Uterus (tissue), 4 donors: Measurements from ENCODE around the gene ASXL3. TPM values are rescaled to one million over a fixed set of nuclear protein-coding genes. Genes with fewer than 3 reads are reported as not detected.

Source experiments
- DNase-seq, 2 donors: peaks; one replicate each; pipeline ENCODE4 v3.0.0-alpha.2; 2019 to 2020
- H3K27ac ChIP-seq, 2 donors: fragments of 200-600 bp; sonication (generic); 1 replicate in 1 of 2; 2 replicates in 1 of 2; pipeline ENCODE4 v1.5.1; 2016 to 2018
- H3K27me3 ChIP-seq, 2 donors: fragments of 200-600 bp; sonication (generic); one replicate each; pipeline ENCODE4 v1.5.1; 2018 to 2019; ENCODE audit warnings: control low read depth in 1 of 2
- H3K36me3 ChIP-seq, 2 donors: fragments of 200-600 bp; sonication (generic); one replicate each; pipeline ENCODE4 v1.5.1; 2019; ENCODE audit warnings: control low read depth in 1 of 2
- H3K4me1 ChIP-seq, 2 donors: fragments of 200-600 bp; sonication (generic); one replicate each; pipeline ENCODE4 v1.5.1; 2018 to 2019; ENCODE audit warnings: control low read depth in 1 of 2
- H3K4me3 ChIP-seq, 2 donors: fragments of 200-600 bp; sonication (generic); 1 replicate in 1 of 2; 2 replicates in 1 of 2; pipeline ENCODE4 v1.5.1; 2018 to 2019; ENCODE audit warnings: mild to moderate bottlenecking in 1 of 2
- H3K9me3 ChIP-seq, 2 donors: fragments of 200-600 bp; sonication (generic); one replicate each; pipeline ENCODE4 v1.5.1; 2019; ENCODE audit warnings: control low read depth in 1 of 2
- POLR2A ChIP-seq, 2 donors: fragments of 450-650 bp; IDR thresholded peaks; one replicate each; pipeline ENCODE4 v1.6.1; 2016; ENCODE audit warnings: antibody characterized with exemption in 2 of 2, mild to moderate bottlenecking in 1 of 2, moderate library complexity in 1 of 2
- intact Hi-C: fragments of 100-400 bp; cut with DNase I; formaldehyde crosslinking; loops from one replicate; pipeline ENCODE4 v1.15.1; 2023; ENCODE audit warnings: low total_unique reads
- total RNA-seq, 4 donors: library from RNA; depleted of rRNA in 3 of 4; stranded (reverse); fragments of >200 nt in 3 of 4; gene quantifications; one replicate each; pipeline versions ENCODE4 v1.1.0 to v1.2.4, GENCODE V29; 2014 to 2023
- TF ChIP-seq, protein P1 (sequence below), 4 experiments: fragments of 200-600 bp in 2 of 4; fragments of 450-650 bp in 2 of 4; sonication (generic) in 2 of 4; IDR thresholded peaks; one replicate each; pipeline ENCODE4 v1.5.1; 2016 to 2019; ENCODE audit warnings: antibody characterized with exemption in 4 of 4, mild to moderate bottlenecking in 2 of 4, moderate library complexity in 1 of 4
- donor health status: DM: yes; HTN: yes; CAD: no.

The ASXL3 gene
- total RNA-seq, 4 donors from 2014 or later, result 1.0 to 25.0 (median 8.3) TPM

DNA sequence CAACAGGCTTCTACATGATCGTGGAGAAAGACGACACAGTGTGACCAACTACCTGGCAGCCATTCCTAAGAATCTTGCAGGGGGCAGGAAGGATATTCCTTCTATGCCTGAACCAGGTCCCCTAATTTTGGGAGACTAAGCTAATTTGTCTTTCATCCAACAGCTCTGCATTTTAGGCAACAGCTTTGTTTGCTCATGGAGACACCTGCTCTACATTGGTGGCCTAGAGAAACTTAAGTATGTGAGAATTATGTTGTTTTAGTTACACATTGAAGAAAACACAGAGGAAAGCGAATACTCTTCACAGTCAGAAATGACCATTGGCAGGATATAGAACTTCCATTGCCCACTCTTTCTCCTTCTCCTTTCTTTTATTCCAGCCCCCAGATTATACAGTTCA, 75.2 kb downstream of the ASXL3 start:
- no peak for DNase-seq
- Histone ChIP-seq H3K27ac (no peak overlapping the region), H3K4me1 (no peaks in the 10 kb centered on the region), H3K4me3 (no peak overlapping the region), H3K9me3 (no peaks in the 10 kb centered on the region), H3K27me3 (no peaks in the 10 kb centered on the region), H3K36me3 (no peaks in the 10 kb centered on the region)
- intact Hi-C loops, result no loop called here
- TF ChIP-seq, protein P1, sequence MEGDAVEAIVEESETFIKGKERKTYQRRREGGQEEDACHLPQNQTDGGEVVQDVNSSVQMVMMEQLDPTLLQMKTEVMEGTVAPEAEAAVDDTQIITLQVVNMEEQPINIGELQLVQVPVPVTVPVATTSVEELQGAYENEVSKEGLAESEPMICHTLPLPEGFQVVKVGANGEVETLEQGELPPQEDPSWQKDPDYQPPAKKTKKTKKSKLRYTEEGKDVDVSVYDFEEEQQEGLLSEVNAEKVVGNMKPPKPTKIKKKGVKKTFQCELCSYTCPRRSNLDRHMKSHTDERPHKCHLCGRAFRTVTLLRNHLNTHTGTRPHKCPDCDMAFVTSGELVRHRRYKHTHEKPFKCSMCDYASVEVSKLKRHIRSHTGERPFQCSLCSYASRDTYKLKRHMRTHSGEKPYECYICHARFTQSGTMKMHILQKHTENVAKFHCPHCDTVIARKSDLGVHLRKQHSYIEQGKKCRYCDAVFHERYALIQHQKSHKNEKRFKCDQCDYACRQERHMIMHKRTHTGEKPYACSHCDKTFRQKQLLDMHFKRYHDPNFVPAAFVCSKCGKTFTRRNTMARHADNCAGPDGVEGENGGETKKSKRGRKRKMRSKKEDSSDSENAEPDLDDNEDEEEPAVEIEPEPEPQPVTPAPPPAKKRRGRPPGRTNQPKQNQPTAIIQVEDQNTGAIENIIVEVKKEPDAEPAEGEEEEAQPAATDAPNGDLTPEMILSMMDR (IDR thresholded peaks at IDR 0.05), result no peak
- TF ChIP-seq POLR2A (IDR thresholded peaks at IDR 0.05), result no peak

DNA sequence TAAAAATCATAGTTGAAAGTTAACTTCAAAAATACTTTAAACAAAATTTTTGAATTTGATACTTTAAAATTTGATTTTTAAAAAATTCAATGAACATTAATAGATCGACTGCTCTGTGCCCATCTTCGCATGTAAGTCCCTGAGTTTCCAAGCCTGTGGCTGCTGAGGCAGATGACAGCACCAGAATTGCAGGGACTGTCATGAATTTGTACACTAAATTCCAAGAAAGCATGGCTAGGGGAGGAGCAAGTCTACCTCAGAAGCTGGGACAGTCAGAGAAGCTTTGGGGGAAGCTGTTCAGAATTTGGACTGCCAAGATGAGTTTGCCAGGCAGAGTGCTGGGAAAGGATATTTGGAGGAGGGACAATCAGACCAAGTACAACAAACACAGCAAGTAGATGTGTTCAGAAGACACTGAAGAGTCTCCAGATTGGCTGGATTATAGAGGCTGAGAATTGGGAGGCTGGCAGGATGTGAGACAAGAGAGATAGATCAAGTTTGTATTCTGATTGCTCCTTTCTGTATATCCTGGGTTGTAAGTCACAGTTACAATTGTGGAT, 79.0 kb downstream of the ASXL3 start:
- Histone ChIP-seq H3K4me1 (no peaks in the 10 kb centered on the region), H3K9me3 (no peaks in the 10 kb centered on the region), H3K4me3 (no peak overlapping the region), H3K27ac (no peak overlapping the region), H3K36me3 (no peaks in the 10 kb centered on the region), H3K27me3 (no peaks in the 10 kb centered on the region)
- intact Hi-C loops, result no loop called here
- TF ChIP-seq POLR2A (IDR thresholded peaks at IDR 0.05), result no peak
- TF ChIP-seq, protein P1 (IDR thresholded peaks at IDR 0.05), result no peak
- no peak for DNase-seq

DNA sequence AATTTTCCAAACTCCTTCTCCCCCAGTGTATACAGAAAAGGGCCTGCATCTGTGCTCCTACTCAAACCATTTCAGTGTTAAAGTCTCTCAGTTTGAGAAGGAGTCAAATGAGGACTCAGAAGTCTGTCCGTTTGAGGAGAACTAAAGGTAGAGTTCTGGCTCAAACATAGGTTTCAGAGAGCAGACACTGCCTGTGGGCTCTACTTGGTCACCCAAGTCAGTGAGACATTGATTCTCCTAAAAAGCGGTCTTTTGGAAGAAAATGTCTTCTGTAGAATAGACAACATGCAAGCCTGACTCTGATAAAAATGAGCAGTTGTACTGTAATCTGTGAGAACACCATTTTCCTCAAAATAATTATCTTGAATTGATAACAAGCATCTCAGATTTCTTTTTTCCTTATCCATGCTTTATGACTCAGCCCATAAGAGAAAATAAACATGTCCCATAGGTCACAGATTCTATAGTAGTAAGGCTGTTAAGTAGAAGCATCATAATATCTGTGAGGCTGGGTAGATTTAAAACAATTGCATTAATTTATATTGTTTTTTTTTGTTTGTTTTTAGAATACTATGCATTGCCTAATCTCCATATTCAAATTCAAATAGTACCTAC, 82.8 kb downstream of the ASXL3 start:
- Histone ChIP-seq H3K9me3 (no peaks in the 10 kb centered on the region), H3K4me3 (no peak overlapping the region), H3K4me1 (no peaks in the 10 kb centered on the region), H3K36me3 (no peaks in the 10 kb centered on the region), H3K27ac (no peak overlapping the region), H3K27me3 (no peaks in the 10 kb centered on the region)
- DNase-seq, result no peak
- intact Hi-C loops, result no loop called here
- TF ChIP-seq POLR2A (IDR thresholded peaks at IDR 0.05), result no peak
- TF ChIP-seq, protein P1 (IDR thresholded peaks at IDR 0.05), result no peak

DNA sequence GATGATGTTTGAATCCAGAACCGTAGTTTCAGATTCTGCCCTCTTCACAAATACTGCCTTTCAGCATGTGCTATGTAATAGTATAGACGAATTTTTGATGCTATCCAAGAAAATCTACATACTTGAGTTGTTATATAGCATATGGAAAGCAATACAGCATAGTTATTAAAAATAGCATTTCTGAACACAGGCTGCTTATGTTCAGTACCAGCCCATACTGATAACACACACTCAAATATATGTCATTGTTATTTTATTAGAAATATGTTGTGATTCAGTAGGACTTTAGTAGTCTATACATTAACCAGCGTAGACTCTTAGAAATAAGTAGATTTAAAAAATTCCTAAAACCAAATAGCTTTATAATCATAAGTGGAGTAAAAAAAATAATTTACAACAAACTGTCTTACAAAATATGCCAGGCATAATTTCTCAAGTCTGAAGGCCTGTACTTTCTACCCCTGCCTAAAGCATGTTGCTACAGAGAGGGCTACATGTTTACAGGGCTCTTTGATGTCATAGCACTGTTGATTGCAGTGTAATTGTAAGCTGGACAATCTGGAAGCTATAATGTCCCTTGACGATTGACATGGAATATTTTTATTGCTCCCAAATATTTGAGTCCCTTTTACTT, 86.3 kb downstream of the ASXL3 start:
- Histone ChIP-seq H3K9me3 (no peaks in the 10 kb centered on the region), H3K4me3 (no peak overlapping the region), H3K4me1 (no peaks in the 10 kb centered on the region), H3K27me3 (no peaks in the 10 kb centered on the region), H3K36me3 (no peaks in the 10 kb centered on the region), H3K27ac (no peak overlapping the region)
- DNase-seq, result no peak
- TF ChIP-seq POLR2A (IDR thresholded peaks at IDR 0.05), result no peak
- TF ChIP-seq, protein P1 (IDR thresholded peaks at IDR 0.05), result no peak
- intact Hi-C loops, result no loop called here

DNA sequence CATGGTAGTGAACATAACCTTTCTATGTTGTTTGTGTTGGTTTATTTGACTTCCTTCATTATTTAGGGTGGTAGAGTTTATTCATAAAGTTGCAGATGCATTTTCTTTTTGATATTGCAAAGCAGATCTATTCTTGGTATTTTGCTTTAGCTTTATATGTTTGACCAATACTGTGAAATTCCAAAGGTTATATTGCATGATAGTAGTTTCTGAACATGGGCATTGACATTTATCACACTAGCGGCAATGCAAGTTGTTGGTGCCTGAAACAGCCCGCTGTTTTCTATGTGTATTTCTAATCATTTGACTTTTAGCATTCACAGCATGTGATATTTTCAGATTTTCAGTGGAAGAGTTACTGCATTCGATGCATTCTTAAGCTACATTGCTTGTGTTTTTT, 87.2 kb downstream of the ASXL3 start:
- H3K27ac ChIP-seq, result no peak overlapping the region
- intact Hi-C loops, result no loop called here
- H3K36me3 ChIP-seq, result no peaks in the 10 kb centered on the region
- no peaks in the 10 kb centered on the region for H3K4me1 ChIP-seq
- no peaks in the 10 kb centered on the region for H3K9me3 ChIP-seq
- DNase-seq, result no peak
- TF ChIP-seq POLR2A (IDR thresholded peaks at IDR 0.05), result no peak
- TF ChIP-seq, protein P1 (IDR thresholded peaks at IDR 0.05), result no peak
- H3K4me3 ChIP-seq, result no peak overlapping the region
- H3K27me3 ChIP-seq, result no peaks in the 10 kb centered on the region
